ENCODE data around the gene AKT1S1.

GRCh38 chr19:49926515-49926914 lies 49.4 kb upstream of the AKT1S1 start:
- TF ChIP-seq, protein P1, sequence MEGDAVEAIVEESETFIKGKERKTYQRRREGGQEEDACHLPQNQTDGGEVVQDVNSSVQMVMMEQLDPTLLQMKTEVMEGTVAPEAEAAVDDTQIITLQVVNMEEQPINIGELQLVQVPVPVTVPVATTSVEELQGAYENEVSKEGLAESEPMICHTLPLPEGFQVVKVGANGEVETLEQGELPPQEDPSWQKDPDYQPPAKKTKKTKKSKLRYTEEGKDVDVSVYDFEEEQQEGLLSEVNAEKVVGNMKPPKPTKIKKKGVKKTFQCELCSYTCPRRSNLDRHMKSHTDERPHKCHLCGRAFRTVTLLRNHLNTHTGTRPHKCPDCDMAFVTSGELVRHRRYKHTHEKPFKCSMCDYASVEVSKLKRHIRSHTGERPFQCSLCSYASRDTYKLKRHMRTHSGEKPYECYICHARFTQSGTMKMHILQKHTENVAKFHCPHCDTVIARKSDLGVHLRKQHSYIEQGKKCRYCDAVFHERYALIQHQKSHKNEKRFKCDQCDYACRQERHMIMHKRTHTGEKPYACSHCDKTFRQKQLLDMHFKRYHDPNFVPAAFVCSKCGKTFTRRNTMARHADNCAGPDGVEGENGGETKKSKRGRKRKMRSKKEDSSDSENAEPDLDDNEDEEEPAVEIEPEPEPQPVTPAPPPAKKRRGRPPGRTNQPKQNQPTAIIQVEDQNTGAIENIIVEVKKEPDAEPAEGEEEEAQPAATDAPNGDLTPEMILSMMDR (IDR thresholded peaks at IDR 0.05; ENCODE audit: extremely low read depth in 1 of 2, insufficient read depth in 1 of 2, low read depth in 1 of 2, low read length in 2 of 2), result no peak
- TF ChIP-seq POLR2A (IDR thresholded peaks at IDR 0.05; ENCODE audit: low read depth, low read length) (no peak), MYC (IDR thresholded peaks at IDR 0.05; ENCODE audit: low read depth, low read length) (no peak), POLR2AphosphoS5 (IDR thresholded peaks at IDR 0.05; ENCODE audit: insufficient read depth, low read depth, low read length) (no peak), EZH2 (IDR thresholded peaks at IDR 0.05; ENCODE audit: borderline replicate concordance, low read depth, low read length, severe bottlenecking) (no peak), JUN (IDR thresholded peaks at IDR 0.05; ENCODE audit: borderline replicate concordance, insufficient read depth, insufficient read length, low read depth) (no peak), FOS (IDR thresholded peaks at IDR 0.05; ENCODE audit: borderline replicate concordance, insufficient read depth, low read length) (no peak), GATA2 (IDR thresholded peaks at IDR 0.05; ENCODE audit: insufficient read depth, insufficient read length, low read depth, low read length) (no peak), MAX (IDR thresholded peaks at IDR 0.05; ENCODE audit: insufficient read depth, insufficient read length) (no peak)

All from endothelial cell of umbilical vein (primary cell).